Gastroesophageal sphincter (tissue), 4 donors: ENCODE data around the gene BUD31. TPM values are rescaled to one million over a fixed set of nuclear protein-coding genes. Genes with fewer than 3 reads are reported as not detected.
"Not testable (repeated sequence)": the region's sequence is repeated elsewhere in the genome, so short reads cannot be mapped to it uniquely, and the experiment has no call there.

Experiments used
- ATAC-seq: fragments of 150-250 bp; one replicate; pipeline ENCODE4 v1.9.1; 2016; ENCODE audit warnings: mild to moderate bottlenecking, moderate library complexity
- H3K27ac ChIP-seq, 4 donors: fragments of 200-600 bp; sonication (generic) in 3 of 4; 1 replicate in 3 of 4; 2 replicates in 1 of 4; pipeline ENCODE4 v1.5.1; 2016 to 2019
- H3K27me3 ChIP-seq: fragments of 200-600 bp; sonication (generic); one replicate; pipeline ENCODE4 v1.5.1; 2019
- H3K36me3 ChIP-seq, 2 donors: fragments of 200-600 bp; sonication (generic); one replicate each; pipeline ENCODE4 v1.5.1; 2019; ENCODE audit warnings: control low read depth in 1 of 2
- H3K4me1 ChIP-seq, 3 donors: fragments of 200-600 bp; sonication (generic); 1 replicate in 2 of 3; 2 replicates in 1 of 3; pipeline ENCODE4 v1.5.1; 2016 to 2019; ENCODE audit warnings: control low read depth in 2 of 3
- H3K4me3 ChIP-seq, 2 donors: fragments of 200-600 bp; sonication (generic); one replicate each; pipeline ENCODE4 v1.5.1; 2019; ENCODE audit warnings: mild to moderate bottlenecking in 1 of 2, moderate library complexity in 1 of 2
- H3K9me3 ChIP-seq, 3 donors: fragments of 200-600 bp; sonication (generic); one replicate each; pipeline ENCODE4 v1.5.1; 2017 to 2019; ENCODE audit warnings: control low read depth in 2 of 3
- CTCF ChIP-seq, 4 experiments: fragments of 200-600 bp in 2 of 4; fragments of 450-650 bp in 2 of 4; sonication (generic) in 1 of 4; IDR thresholded peaks; one replicate each; pipeline ENCODE4 v1.5.1; 2017 to 2019; ENCODE audit warnings: antibody characterized with exemption in 4 of 4, mild to moderate bottlenecking in 2 of 4, moderate library complexity in 2 of 4
- EP300 ChIP-seq: sonication (generic); formaldehyde crosslinking; IDR thresholded peaks from one replicate; pipeline ENCODE4 v1.6.1; 2017; ENCODE audit warnings: antibody characterized with exemption, mild to moderate bottlenecking
- POLR2A ChIP-seq, 2 donors: fragments of 450-650 bp; IDR thresholded peaks; one replicate each; pipeline ENCODE4 v1.6.1; 2017; ENCODE audit warnings: antibody characterized with exemption in 2 of 2, mild to moderate bottlenecking in 2 of 2, moderate library complexity in 1 of 2
- POLR2AphosphoS5 ChIP-seq: sonication (generic); formaldehyde crosslinking; IDR thresholded peaks from one replicate; pipeline ENCODE4 v1.6.1; 2017; ENCODE audit warnings: antibody characterized with exemption
- WGBS, 2 donors: methylation state at CpG; one replicate each; pipeline ENCODE4 v1.1.5; 2018; ENCODE audit warnings: low coverage in 1 of 2; 5-methylcytosine and 5-hydroxymethylcytosine counted together
- total RNA-seq, 4 donors: library from RNA; depleted of rRNA; stranded (reverse); fragments of >200 nt; gene quantifications; one replicate each; pipeline ENCODE4 v1.1.0, GENCODE V29; 2016

BUD31 gene
- total RNA-seq, 4 donors from 2014 or later: 47.3 to 73.4 (median 70.0) TPM

- Histone ChIP-seq H3K9me3 (no peaks in the 10 kb centered on the region), H3K27ac (no peak overlapping the region), H3K27me3 (no peaks in the 10 kb centered on the region), H3K36me3 (peaks cover 0 to 74% of the 10 kb centered on the region in 2 donors), H3K4me3 (no peak overlapping the region), H3K4me1 (peaks cover 0 to 5% (median 1%) of the 10 kb centered on the region in 3 donors)
- TF ChIP-seq CTCF (IDR thresholded peaks at IDR 0.05): peak in 1 of 4 experiments; percentile 23
- no peak for TF ChIP-seq POLR2A (IDR thresholded peaks at IDR 0.05)
- no peak for TF ChIP-seq POLR2AphosphoS5
- TF ChIP-seq EP300: no peak
- ATAC-seq: no peak
- WGBS, 2 donors: 100% methylated on average over 4 of the region's 9 CpGs; no CpG with 5 or more reads in 1 of the 2 donors
Measured at GRCh38 chr7:99386584-99387238, 22.1 kb upstream of the BUD31 start.

GRCh38 chr7:99387239-99387635 lies 21.5 kb upstream of the BUD31 start:
- 98 to 100% methylated on average over 2 to 6 of the region's 14 CpGs for WGBS, 2 donors
- peaks cover 0 to 79% of the 10 kb centered on the region in 2 donors for H3K36me3 ChIP-seq
- not testable (repeated sequence) for H3K27ac ChIP-seq, H3K4me1 ChIP-seq, ATAC-seq, H3K9me3 ChIP-seq, H3K27me3 ChIP-seq, H3K4me3 ChIP-seq

GRCh38 chr7:99387912-99388311 lies 20.9 kb upstream of the BUD31 start:
- WGBS, 2 donors: 100% methylated on average over 1 of the region's 20 CpGs; no CpG with 5 or more reads in 1 of the 2 donors
- Histone ChIP-seq H3K9me3 (no peaks in the 10 kb centered on the region), H3K27ac (no peak overlapping the region), H3K27me3 (no peaks in the 10 kb centered on the region), H3K4me3 (no peak overlapping the region), H3K4me1 (peaks cover 0 to 12% (median 6%) of the 10 kb centered on the region in 3 donors), H3K36me3 (peaks cover 0 to 79% of the 10 kb centered on the region in 2 donors)
- TF ChIP-seq POLR2AphosphoS5 (no peak), POLR2A (IDR thresholded peaks at IDR 0.05) (no peak), CTCF (IDR thresholded peaks at IDR 0.05) (no peak), EP300 (no peak)
- ATAC-seq: no peak

GRCh38 chr7:99389772-99390171 lies 19.0 kb upstream of the BUD31 start:
- Histone ChIP-seq H3K9me3 (no peaks in the 10 kb centered on the region), H3K27me3 (no peaks in the 10 kb centered on the region), H3K27ac (no peak overlapping the region), H3K36me3 (peaks cover 0 to 79% of the 10 kb centered on the region in 2 donors), H3K4me3 (no peak overlapping the region), H3K4me1 (peaks cover 0 to 25% (median 6%) of the 10 kb centered on the region in 3 donors)
- ATAC-seq: no peak
- TF ChIP-seq POLR2A (IDR thresholded peaks at IDR 0.05) (no peak), POLR2AphosphoS5 (no peak), EP300 (no peak), CTCF (IDR thresholded peaks at IDR 0.05) (no peak)
- WGBS, 2 donors: 100% methylated on average over 2 of the region's 13 CpGs; no CpG with 5 or more reads in 1 of the 2 donors

GRCh38 chr7:99390941-99391602 lies 17.7 kb upstream of the BUD31 start:
- WGBS, 2 donors: 90 to 96% methylated on average over 4 to 10 of the region's 23 CpGs
- TF ChIP-seq POLR2A (IDR thresholded peaks at IDR 0.05): no peak
- no peak for TF ChIP-seq EP300
- TF ChIP-seq CTCF (IDR thresholded peaks at IDR 0.05): no peak
- TF ChIP-seq POLR2AphosphoS5: no peak
- H3K27ac ChIP-seq: no peak overlapping the region
- H3K27me3 ChIP-seq: no peaks in the 10 kb centered on the region
- H3K9me3 ChIP-seq: no peaks in the 10 kb centered on the region
- peaks cover 0 to 25% (median 6%) of the 10 kb centered on the region in 3 donors for H3K4me1 ChIP-seq
- ATAC-seq: no peak
- no peak overlapping the region for H3K4me3 ChIP-seq
- peaks cover 0 to 83% of the 10 kb centered on the region in 2 donors for H3K36me3 ChIP-seq
